Stomach (tissue), 9 donors: ENCODE measurements around the gene AGAP5. TPM values are rescaled to one million over a fixed set of nuclear protein-coding genes. Genes with fewer than 3 reads are reported as not detected.
"Not testable (repeated sequence)": the region's sequence is repeated elsewhere in the genome, so short reads cannot be mapped to it uniquely, and the experiment has no call there.

ENCODE experiments used
- DNase-seq, 2 donors: peaks; one replicate each; pipeline versions ENCODE4 v3.0.0 to v3.0.0-alpha.2; 2013 to 2019
- H3K27ac ChIP-seq, 5 donors: fragments of 200-600 bp in 4 of 5; sonication (generic) in 4 of 5; one replicate each; pipeline ENCODE4 v1.5.1; 2013 to 2019; ENCODE audit warnings: mild to moderate bottlenecking in 1 of 5, moderate library complexity in 1 of 5
- H3K27me3 ChIP-seq, 3 donors: fragments of 200-600 bp; sonication (generic); one replicate each; pipeline ENCODE4 v1.5.1; 2017 to 2019; ENCODE audit warnings: mixed run types in 1 of 3
- H3K36me3 ChIP-seq, 4 donors: fragments of 200-600 bp; sonication (generic); 1 replicate in 3 of 4; 2 replicates in 1 of 4; pipeline ENCODE4 v1.5.1; 2016 to 2019
- H3K4me1 ChIP-seq, 4 donors: fragments of 200-600 bp; sonication (generic); one replicate each; pipeline ENCODE4 v1.5.1; 2016 to 2019
- H3K4me3 ChIP-seq, 4 donors: fragments of 200-600 bp; sonication (generic) in 3 of 4; one replicate each; pipeline ENCODE4 v1.5.1; 2016 to 2019; ENCODE audit warnings: mild to moderate bottlenecking in 1 of 4
- H3K9me3 ChIP-seq, 4 donors: fragments of 200-600 bp; sonication (generic); one replicate each; pipeline ENCODE4 v1.5.1; 2016 to 2019
- CTCF ChIP-seq, 7 experiments: fragments of 450-650 bp in 4 of 7; fragments of 200-600 bp in 3 of 7; sonication (generic) in 3 of 7; IDR thresholded peaks; one replicate each; pipeline ENCODE4 v1.5.1; 2016 to 2019; ENCODE audit warnings: antibody characterized with exemption in 7 of 7, control low read depth in 2 of 7, mild to moderate bottlenecking in 1 of 7
- EP300 ChIP-seq: sonication (generic); formaldehyde crosslinking; IDR thresholded peaks from one replicate; pipeline ENCODE4 v1.6.1; 2017; ENCODE audit warnings: antibody characterized with exemption
- POLR2A ChIP-seq, 4 donors: fragments of 450-650 bp; IDR thresholded peaks; one replicate each; pipeline ENCODE4 v1.6.1; 2016; ENCODE audit warnings: antibody characterized with exemption in 4 of 4, control low read depth in 2 of 4, mild to moderate bottlenecking in 1 of 4, moderate library complexity in 1 of 4
- POLR2AphosphoS5 ChIP-seq, 3 donors: sonication (generic); formaldehyde crosslinking; IDR thresholded peaks; one replicate each; pipeline ENCODE4 v1.6.1; 2016; ENCODE audit warnings: antibody characterized with exemption in 3 of 3
- WGBS, 5 donors: extraction: QIAGEN DNeasy Blood & Tissue Kit in 3 of 5; methylation state at CpG; one replicate each; pipeline versions ENCODE4 v1.1.5 to v1.1.7; 2013 to 2018; 5-methylcytosine and 5-hydroxymethylcytosine counted together
- intact Hi-C: fragments of 100-400 bp; cut with DNase I; formaldehyde crosslinking; loops from one replicate; pipeline ENCODE4 v1.15.1; 2023; ENCODE audit warnings: low total_unique reads
- polyA plus RNA-seq, 3 donors: library from polyadenylated mRNA; stranded (reverse); fragments of 200-250 nt; gene quantifications; one replicate each; pipeline ENCODE4 v1.2.3, GENCODE V29; 2013
- total RNA-seq, 5 donors: library from RNA; depleted of rRNA; stranded (reverse); fragments of >200 nt; gene quantifications; one replicate each; pipeline versions ENCODE4 v1.1.0 to v1.2.3, GENCODE V29; 2014 to 2016
- donor health status: healthy with polysubstance abuse.
- donor health status: Bipolar disorder and iron deficiency.
- donor health status: healthy.

AGAP5 gene
- total and polyA plus RNA-seq, 8 donors: 1.8 to 20.1 (median 5.8) TPM

- DNase-seq: peak; percentile 93
- Histone ChIP-seq H3K36me3 (peaks cover 22 to 65% (median 63%) of the 10 kb centered on the region in 4 donors), H3K27ac (peak overlapping the region; percentile 91 to 97 (median 93)), H3K4me3 (peak overlapping the region; percentile 66 to 81 (median 80)), H3K27me3 (no peaks in the 10 kb centered on the region), H3K9me3 (no peaks in the 10 kb centered on the region), H3K4me1 (peaks cover 14 to 59% (median 43%) of the 10 kb centered on the region in 4 donors)
- 0 to 1% (median 0%) methylated on average over 49 to 58 of the region's 58 CpGs for WGBS, 5 donors
- TF ChIP-seq POLR2AphosphoS5 (IDR thresholded peaks at IDR 0.05) (peak; percentile 25 to 88 (median 59)), POLR2A (IDR thresholded peaks at IDR 0.05) (no peak), EP300 (no peak), CTCF (IDR thresholded peaks at IDR 0.05) (peak in 1 of 7 experiments; percentile 9)
- intact Hi-C loops: no loop called here
Observed at GRCh38 chr10:73730153-73730906, 32.4 kb upstream of the AGAP5 start.

- Histone ChIP-seq H3K27ac (peak overlapping the region; percentile 91 to 97 (median 93)), H3K4me3 (peak overlapping the region; percentile 66 to 81 (median 80)), H3K36me3 (peaks cover 22 to 68% (median 65%) of the 10 kb centered on the region in 4 donors), H3K4me1 (peaks cover 14 to 57% (median 40%) of the 10 kb centered on the region in 4 donors)
- DNase-seq, H3K27me3 ChIP-seq, H3K9me3 ChIP-seq, intact Hi-C loops: not testable (repeated sequence)
- WGBS, 5 donors: 0 to 2% (median 0%) methylated on average over 9 of the region's 9 CpGs
Observed at GRCh38 chr10:73729781-73730152, 31.9 kb upstream of the AGAP5 start.

- no peaks in the 10 kb centered on the region for H3K9me3 ChIP-seq
- peaks cover 0 to 5% (median 2%) of the 10 kb centered on the region in 4 donors for H3K4me1 ChIP-seq
- intact Hi-C loops: no loop called here
- no peaks in the 10 kb centered on the region for H3K27me3 ChIP-seq
- H3K4me3 ChIP-seq: no peak overlapping the region
- no peak for DNase-seq
- TF ChIP-seq POLR2AphosphoS5 (IDR thresholded peaks at IDR 0.05) (no peak), EP300 (no peak), CTCF (IDR thresholded peaks at IDR 0.05) (no peak), POLR2A (IDR thresholded peaks at IDR 0.05) (no peak)
- H3K36me3 ChIP-seq: peaks cover 47 to 98% (median 94%) of the 10 kb centered on the region in 4 donors
- WGBS, 5 donors: 61 to 92% (median 69%) methylated on average over 4 of the region's 4 CpGs
- no peak overlapping the region for H3K27ac ChIP-seq
Observed at GRCh38 chr10:73723516-73723915, 25.6 kb upstream of the AGAP5 start.

- DNase-seq, H3K4me1 ChIP-seq, intact Hi-C loops, H3K27me3 ChIP-seq, H3K4me3 ChIP-seq, H3K9me3 ChIP-seq: not testable (repeated sequence)
- WGBS, 5 donors: 82 to 92% (median 90%) methylated on average over 4 of the region's 4 CpGs
- Histone ChIP-seq H3K27ac (peak overlapping the region in 1 of 5 donors; percentile 29), H3K36me3 (peaks cover 45 to 100% (median 100%) of the 10 kb centered on the region in 4 donors)
Observed at GRCh38 chr10:73720561-73720960, 22.7 kb upstream of the AGAP5 start.

- Histone ChIP-seq H3K27me3 (no peaks in the 10 kb centered on the region), H3K27ac (peak overlapping the region in 2 of 5 donors; percentile 20), H3K4me1 (no peaks in the 10 kb centered on the region), H3K4me3 (no peak overlapping the region), H3K36me3 (peaks cover 48 to 82% (median 79%) of the 10 kb centered on the region in 4 donors), H3K9me3 (no peaks in the 10 kb centered on the region)
- intact Hi-C loops: no loop called here
- 68 to 78% (median 76%) methylated on average over 5 of the region's 5 CpGs for WGBS, 5 donors
- TF ChIP-seq EP300 (no peak), POLR2AphosphoS5 (IDR thresholded peaks at IDR 0.05) (no peak), POLR2A (IDR thresholded peaks at IDR 0.05) (no peak), CTCF (IDR thresholded peaks at IDR 0.05) (no peak)
- DNase-seq: peak in 1 of 2 donors; percentile 4
Observed at GRCh38 chr10:73717556-73717955, 19.6 kb upstream of the AGAP5 start.
